Astrocyte (in vitro differentiated cells and primary cell): ENCODE results near the gene FAAP100.
"Not testable (repeated sequence)": the region's sequence is repeated elsewhere in the genome, so short reads cannot be mapped to it uniquely, and the experiment has no call there.

ENCODE experiments used
- CTCF ChIP-seq: IDR thresholded peaks from 2 replicates; pipeline ENCODE4 v1.5.1; 2011; ENCODE audit warnings: low read depth, mild to moderate bottlenecking, inconsistent platforms, low read length, moderate library complexity; ENCODE audit not compliant: insufficient read depth
- EZH2 ChIP-seq: IDR thresholded peaks from 2 replicates; pipeline ENCODE4 v1.6.1; 2012; ENCODE audit warnings: mild to moderate bottlenecking, low read length, inconsistent platforms; ENCODE audit not compliant: insufficient read depth

GRCh38 chr17:81531013-81531412 lies 21.1 kb downstream of the FAAP100 start:
- TF ChIP-seq CTCF, EZH2: not testable (repeated sequence)
